ENCODE data around the gene OR4C45.
"Not testable (repeated sequence)": the region's sequence is repeated elsewhere in the genome, so short reads cannot be mapped to it uniquely, and the experiment has no call there.

Gene OR4C45

DNA sequence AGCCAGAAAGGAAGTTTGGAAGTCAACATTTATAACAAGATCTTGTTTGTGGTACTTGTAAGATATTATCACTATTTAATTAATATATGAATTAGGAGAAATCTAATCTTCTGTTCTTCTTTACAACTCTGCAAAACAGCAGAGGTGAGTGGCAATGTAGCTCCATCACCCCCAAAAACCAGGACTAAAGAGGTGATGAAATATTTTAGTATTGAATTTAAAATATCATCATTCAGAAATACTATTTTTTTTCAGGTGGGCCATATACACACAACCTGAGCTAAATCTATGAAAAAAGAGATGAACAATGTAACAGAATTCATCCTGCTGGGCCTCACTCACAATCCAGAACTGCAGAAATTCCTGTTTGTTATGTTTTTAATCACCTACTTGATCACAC is at the start of gene OR4C45:
Gene OR4C45 (plus strand): TSS at position 301 of the 400 bp plus-strand sequence.
- DNase-seq: no peak
- H3K27me3 Mint-ChIP-seq: no peaks in the 10 kb centered on the region
- H3K4me3 Mint-ChIP-seq: no peak within 1 kb of the TSS
- no peak within 1 kb of the TSS for H3K27ac Mint-ChIP-seq
- H3K9me3 Mint-ChIP-seq: peaks cover 21% of the 10 kb centered on the region
- no peaks in the 10 kb centered on the region for H3K4me1 Mint-ChIP-seq
- no peaks in the 10 kb centered on the region for H3K36me3 Mint-ChIP-seq (ENCODE audit: low read depth)
- no peak for ATAC-seq

DNA sequence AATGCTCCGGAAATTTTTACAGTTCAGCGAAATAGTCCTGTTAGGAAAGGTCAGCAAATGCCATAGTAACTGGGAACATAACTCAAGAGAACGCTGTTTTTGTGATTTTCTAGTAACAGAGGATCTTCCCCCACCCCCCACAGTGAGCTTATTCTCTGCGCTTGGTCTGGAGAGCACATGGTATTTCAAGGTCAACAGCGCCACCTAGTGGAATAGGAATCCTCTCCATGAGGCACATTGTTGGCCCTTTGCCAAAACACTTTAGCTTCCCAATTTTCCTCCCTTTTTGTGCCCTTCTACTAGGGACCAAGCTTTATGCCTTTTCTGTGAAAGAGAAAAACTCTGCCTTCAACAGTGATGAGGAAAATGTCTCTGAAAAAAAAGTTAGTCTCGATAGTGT is 37.1 kb upstream of the OR4C45 start:
- Mint-ChIP-seq H3K27me3 (no peaks in the 10 kb centered on the region), H3K4me1 (no peaks in the 10 kb centered on the region), H3K36me3 (ENCODE audit: low read depth) (no peaks in the 10 kb centered on the region), H3K9me3 (peaks cover 6% of the 10 kb centered on the region), H3K27ac (no peak overlapping the region), H3K4me3 (no peak overlapping the region)
- DNase-seq: peak; percentile 29
- no peak for ATAC-seq

DNA sequence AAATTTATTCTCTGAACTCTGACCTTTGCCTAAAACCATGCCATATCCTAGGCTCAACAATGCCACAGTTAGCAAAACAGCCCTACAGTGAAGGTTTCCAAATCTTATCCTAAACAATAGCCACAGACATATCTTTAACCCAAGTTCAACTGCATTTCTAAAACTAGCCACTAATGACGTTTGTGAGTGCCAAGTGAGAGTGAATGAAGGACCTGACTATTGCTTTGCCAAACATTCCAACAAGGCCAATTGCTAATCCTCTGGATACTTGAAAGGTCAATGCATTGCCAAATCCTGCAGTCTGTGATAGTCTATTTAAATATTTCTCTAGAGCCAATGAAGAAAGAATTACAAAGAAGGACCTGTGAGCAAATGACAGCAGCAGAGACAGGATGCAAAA is 2.5 kb upstream of the OR4C45 start:
- peaks cover 26% of the 10 kb centered on the region for H3K9me3 Mint-ChIP-seq
- H3K27ac Mint-ChIP-seq: no peak overlapping the region
- no peak for ATAC-seq

DNA sequence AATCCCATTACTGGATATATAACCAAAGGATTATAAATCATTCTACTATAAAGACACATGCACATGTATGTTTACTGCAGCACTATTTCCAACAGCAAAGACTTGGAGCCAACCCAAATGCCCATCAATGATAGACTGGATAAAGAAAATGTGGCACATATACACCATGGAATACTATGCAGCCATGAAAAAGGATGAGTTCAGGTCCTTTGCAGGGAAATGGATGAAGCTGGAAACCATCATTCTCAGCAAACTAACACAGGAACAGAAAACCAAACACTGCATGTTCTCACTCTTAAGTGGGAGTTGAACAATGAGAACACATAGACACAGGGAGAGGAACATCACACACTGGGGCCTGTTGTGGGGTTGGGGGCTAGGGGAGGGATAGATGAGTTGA is 3.6 kb downstream of the OR4C45 start:
- not testable (repeated sequence) for H3K36me3 Mint-ChIP-seq (ENCODE audit: low read depth); ATAC-seq; H3K4me1 Mint-ChIP-seq; DNase-seq; H3K27me3 Mint-ChIP-seq; H3K4me3 Mint-ChIP-seq; H3K27ac Mint-ChIP-seq
- peaks cover 16% of the 10 kb centered on the region for H3K9me3 Mint-ChIP-seq

More for the DNA sequence above, 2.5 kb upstream of the OR4C45 start:
- no peak for DNase-seq
- Mint-ChIP-seq H3K36me3 (ENCODE audit: low read depth) (no peaks in the 10 kb centered on the region), H3K4me1 (no peaks in the 10 kb centered on the region), H3K27me3 (no peaks in the 10 kb centered on the region), H3K4me3 (no peak overlapping the region)

DNA sequence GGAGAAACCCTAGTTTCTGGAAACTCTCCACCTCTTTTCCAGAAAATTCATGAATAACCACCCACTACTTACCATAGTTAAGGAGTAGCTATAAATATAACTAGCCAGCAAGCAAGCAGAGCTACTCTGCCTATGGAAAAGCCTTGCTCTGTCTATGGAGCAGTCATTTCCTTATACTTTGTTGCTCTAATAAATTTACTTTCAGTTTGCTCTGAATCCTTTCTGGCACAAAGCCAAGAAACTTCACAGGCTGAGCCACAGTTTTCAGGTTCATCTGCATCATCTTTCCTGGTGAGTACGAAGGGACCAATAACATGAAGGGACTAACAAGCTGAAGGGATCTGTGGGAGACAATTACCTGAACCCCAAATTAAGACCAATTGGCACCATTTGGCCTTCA is 4.6 kb downstream of the OR4C45 start:
- H3K4me3 Mint-ChIP-seq: no peak overlapping the region
- no peak overlapping the region for H3K27ac Mint-ChIP-seq
- H3K9me3 Mint-ChIP-seq: peaks cover 16% of the 10 kb centered on the region
- no peaks in the 10 kb centered on the region for H3K36me3 Mint-ChIP-seq (ENCODE audit: low read depth)
- H3K4me1 Mint-ChIP-seq: no peaks in the 10 kb centered on the region
- no peaks in the 10 kb centered on the region for H3K27me3 Mint-ChIP-seq
- DNase-seq (no peak), ATAC-seq (no peak)

DNA sequence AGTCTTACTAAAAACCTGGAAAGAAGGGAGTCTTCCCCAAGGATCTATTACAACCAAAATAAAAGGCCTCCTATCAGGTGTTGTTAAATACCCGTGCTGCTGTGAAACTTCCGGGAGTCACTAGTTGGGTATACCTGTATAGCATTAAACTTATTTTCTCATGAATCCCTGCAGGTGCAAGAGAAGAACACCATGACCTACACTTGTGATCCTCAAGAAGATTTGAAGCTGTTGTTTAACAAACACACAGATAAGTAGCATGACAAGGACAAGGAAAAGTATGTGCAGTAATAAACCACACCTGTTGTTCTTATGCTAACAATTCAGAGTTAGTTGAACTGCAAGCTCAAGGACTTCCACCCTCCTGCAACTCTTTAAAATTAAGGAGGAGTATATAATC is 12.0 kb downstream of the OR4C45 start:
- Mint-ChIP-seq H3K27me3 (peaks cover 2% of the 10 kb centered on the region), H3K36me3 (ENCODE audit: low read depth) (no peaks in the 10 kb centered on the region), H3K9me3 (peaks cover 5% of the 10 kb centered on the region), H3K4me1 (no peaks in the 10 kb centered on the region), H3K4me3 (no peak overlapping the region), H3K27ac (no peak overlapping the region)
- DNase-seq (no peak), ATAC-seq (no peak)

DNA sequence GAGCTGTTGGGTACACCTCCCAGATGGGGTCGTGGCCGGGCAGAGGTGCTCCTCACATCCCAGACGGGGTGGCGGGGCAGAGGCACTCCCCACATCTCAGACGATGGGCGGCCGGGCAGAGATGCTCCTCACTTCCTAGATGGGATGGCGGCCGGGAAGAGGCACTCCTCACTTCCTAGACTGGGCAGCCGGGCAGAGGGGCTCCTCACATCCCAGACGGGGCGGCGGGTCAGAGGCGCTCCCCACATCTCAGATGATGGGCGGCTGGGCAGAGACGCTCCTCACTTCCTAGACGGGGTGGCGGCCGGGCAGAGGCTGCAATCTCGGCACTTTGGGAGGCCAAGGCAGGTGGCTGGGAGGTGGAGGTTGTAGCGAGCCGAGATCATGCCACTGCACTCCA is 30.4 kb downstream of the OR4C45 start:
- H3K4me1 Mint-ChIP-seq; H3K27ac Mint-ChIP-seq; ATAC-seq; H3K36me3 Mint-ChIP-seq (ENCODE audit: low read depth); H3K4me3 Mint-ChIP-seq; H3K27me3 Mint-ChIP-seq; DNase-seq: not testable (repeated sequence)
- H3K9me3 Mint-ChIP-seq: peaks cover 13% of the 10 kb centered on the region

DNA sequence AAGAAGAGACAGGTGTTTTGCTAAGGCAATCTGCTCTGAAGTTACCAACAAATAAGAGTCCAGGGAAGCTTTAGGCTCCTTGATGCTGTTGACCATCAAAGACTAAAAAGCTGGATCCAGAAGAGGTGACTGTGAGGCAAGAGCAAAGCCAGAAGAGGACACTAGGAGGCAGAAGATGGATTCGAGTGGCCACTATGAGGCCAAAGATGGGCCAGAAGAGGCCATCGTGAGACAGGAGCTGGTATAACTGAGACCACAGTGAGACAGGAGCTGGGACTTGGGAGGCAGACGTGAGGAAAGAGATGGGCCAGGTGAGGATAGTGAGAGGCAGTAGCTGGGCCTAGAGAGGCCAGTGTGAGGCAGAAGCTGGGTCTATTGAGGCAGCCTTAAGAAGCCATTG is 37.7 kb downstream of the OR4C45 start:
- no peak overlapping the region for H3K4me3 Mint-ChIP-seq
- no peaks in the 10 kb centered on the region for H3K4me1 Mint-ChIP-seq
- H3K27me3 Mint-ChIP-seq: no peaks in the 10 kb centered on the region
- ATAC-seq: no peak
- no peak for DNase-seq
- no peaks in the 10 kb centered on the region for H3K36me3 Mint-ChIP-seq (ENCODE audit: low read depth)
- peaks cover 26% of the 10 kb centered on the region for H3K9me3 Mint-ChIP-seq
- no peak overlapping the region for H3K27ac Mint-ChIP-seq

DNA sequence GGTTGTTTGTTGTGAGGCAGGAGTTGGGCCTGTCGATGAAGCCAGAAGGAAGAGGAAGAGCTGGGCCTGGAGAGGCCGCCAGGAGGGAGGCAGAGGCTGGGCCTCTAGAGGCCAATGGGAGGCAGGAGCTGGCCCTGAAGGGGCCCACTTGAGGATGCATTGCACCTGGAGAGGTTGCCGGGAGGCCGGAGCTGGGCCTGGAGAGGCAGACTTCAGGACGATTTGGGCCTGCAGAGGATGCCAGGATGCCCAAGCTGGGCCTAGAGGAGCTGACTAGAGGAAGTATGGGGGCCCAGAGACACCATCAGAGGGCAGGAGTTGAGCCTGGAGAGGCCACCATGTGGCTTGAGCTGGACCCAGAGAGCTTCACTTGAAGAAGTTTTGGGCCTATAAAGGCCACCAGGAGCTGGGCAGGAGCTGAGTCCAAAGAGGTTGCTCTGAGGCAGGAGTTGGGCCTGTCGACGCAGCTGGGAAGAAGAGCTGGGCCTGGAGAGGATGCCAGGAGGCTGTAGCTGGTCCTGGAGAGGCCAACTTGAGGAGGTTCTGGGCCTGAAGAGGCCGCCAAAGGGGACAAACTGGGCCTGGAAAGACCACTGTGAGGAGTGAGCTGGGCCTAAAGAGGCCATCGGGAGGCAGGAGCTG is 39.0 kb downstream of the OR4C45 start:
- ATAC-seq (no peak), DNase-seq (no peak)
- Mint-ChIP-seq H3K27me3 (no peaks in the 10 kb centered on the region), H3K27ac (no peak overlapping the region), H3K36me3 (ENCODE audit: low read depth) (no peaks in the 10 kb centered on the region), H3K4me1 (no peaks in the 10 kb centered on the region), H3K4me3 (no peak overlapping the region), H3K9me3 (peaks cover 21% of the 10 kb centered on the region)

DNA sequence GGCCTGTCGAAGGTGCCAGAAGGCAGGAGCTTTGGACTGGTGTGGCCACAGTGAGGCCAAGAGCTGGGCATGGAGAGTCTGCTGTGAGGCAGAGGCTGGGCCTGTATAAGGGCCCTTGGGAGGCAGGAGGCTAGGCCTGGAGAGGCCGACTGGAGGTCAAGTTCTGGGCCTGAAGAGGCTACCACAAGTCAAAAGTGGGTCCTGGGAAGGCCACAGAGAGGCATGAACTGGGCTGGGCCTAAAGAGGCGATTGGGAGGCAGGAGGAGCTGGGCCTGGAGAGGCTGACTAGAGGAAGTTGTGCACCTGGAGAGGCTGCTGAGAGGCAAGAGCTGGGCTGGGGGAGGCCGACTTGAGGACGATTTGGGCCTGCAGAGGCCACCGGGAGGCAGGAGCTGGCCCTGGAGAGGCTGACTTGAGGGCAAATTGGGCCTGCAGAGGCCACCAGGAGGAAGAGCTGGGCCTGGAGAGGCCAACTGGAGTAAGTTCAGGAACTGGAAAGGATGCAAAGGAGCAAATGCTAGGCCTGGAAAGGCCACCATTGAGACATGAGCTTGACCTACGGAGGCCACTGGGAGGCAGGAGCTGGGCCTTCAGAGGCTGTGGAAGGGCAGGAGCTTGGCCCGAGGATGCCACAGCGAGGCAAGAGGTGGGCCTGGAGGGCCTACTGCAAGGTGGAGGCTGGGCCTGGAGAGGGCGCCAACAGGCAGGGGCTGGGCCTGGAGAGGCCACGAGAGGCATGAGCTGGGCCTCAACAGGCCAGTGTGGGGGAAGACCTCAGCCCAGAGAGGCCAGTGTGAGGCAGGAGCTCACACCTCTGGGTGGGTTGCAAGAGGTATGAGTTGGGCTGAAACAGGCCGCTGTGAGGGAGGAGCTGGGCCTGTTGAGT is 39.8 kb downstream of the OR4C45 start:
- Mint-ChIP-seq H3K36me3 (ENCODE audit: low read depth) (no peaks in the 10 kb centered on the region), H3K4me3 (no peak overlapping the region), H3K27me3 (no peaks in the 10 kb centered on the region), H3K9me3 (peaks cover 25% of the 10 kb centered on the region), H3K27ac (no peak overlapping the region), H3K4me1 (no peaks in the 10 kb centered on the region)
- no peak for DNase-seq
- no peak for ATAC-seq

DNA sequence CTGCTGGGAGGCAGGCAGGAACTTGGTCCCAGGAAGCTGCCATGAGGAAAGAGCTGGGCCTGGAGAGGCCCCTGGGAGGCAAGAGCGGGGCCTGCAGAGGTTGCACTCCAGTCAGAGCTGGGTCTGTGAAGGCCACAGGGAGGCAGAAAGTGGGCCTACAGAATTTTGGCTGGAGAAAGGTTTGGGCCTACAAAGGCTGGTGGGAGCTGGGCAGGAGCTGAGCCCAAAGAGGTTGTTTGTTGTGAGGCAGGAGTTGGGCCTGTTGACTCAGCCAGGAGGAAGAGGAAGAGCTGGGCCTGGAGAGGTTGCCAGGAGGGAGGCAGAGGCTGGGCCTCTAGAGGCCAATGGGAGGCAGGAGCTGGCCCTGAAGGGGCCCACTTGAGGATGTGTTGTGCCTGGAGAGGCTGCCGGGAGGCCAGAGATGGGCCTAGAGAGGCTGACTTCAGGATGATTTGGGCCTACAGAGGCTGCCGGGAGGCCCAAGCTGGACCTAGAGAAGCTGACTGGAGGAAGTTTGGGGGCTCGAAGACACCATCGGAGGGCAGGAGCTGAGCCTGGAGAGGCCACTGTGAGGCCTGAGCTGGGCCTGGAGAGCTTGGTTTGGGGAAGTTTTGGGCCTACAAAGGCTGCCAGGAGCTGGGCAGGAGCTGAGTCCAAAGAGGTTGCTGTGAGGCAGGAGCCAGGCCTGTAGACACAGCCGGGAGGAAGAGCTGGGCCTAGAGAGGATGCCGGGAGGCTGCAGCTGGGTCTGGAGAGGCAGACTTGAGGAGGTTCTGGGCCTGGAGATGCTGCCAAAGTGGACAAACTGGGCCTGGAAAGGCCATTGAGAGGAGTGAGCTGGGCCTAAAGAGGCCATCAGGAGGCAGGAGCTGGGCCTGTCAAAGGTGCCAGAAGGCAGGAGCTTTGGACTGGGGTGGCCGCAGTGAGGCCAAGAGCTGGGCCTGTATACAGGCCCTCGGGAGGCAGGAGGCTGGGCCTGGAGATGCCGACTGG is 40.7 kb downstream of the OR4C45 start:
- no peaks in the 10 kb centered on the region for H3K36me3 Mint-ChIP-seq (ENCODE audit: low read depth)
- ATAC-seq: no peak
- peaks cover 25% of the 10 kb centered on the region for H3K9me3 Mint-ChIP-seq
- no peaks in the 10 kb centered on the region for H3K4me1 Mint-ChIP-seq
- H3K4me3 Mint-ChIP-seq: no peak overlapping the region
- H3K27me3 Mint-ChIP-seq: no peaks in the 10 kb centered on the region
- no peak overlapping the region for H3K27ac Mint-ChIP-seq
- no peak for DNase-seq

DNA sequence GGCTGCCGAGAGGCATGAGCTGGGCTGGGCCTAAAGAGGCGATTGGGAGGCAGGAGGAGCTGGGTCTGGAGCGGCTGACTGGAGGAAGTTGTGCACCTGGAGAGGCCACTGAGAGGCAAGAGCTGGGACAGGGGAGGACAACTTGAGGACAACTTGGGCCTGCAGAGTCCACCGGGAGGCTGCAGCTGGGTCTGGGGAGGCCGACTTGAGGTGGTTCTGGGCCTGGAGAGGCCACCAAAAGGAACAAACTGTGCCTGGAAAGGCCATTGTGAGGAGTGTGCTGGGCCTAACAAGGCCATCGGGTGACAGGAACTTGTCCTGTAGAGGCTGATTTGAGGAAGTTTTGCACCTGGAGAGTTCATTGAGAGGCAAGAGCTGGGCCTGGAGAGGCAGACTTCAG is 41.5 kb downstream of the OR4C45 start:
- peaks cover 25% of the 10 kb centered on the region for H3K9me3 Mint-ChIP-seq
- no peak overlapping the region for H3K4me3 Mint-ChIP-seq
- no peaks in the 10 kb centered on the region for H3K36me3 Mint-ChIP-seq (ENCODE audit: low read depth)

DNA sequence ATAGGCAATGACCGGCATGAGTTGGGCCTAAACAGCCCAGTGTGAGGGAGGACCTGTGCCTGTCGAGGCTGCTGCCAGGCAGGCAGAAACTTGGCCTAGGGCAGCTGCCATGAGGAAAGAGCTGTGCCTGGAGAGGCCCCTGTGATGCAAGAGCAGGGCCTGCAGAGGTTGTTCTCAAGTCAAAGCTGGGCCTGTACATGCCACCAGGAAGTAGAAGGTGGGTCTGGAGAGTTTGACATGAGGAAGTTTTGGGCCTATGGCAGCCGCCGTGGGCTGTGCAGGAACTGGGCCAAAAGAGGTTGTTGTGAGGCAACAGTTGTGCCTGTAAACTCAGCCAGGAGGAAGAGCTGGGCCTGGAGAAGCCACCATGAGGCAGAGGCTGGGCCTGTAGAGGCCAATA is 43.2 kb downstream of the OR4C45 start:
- no peak overlapping the region for H3K4me3 Mint-ChIP-seq
- peaks cover 2% of the 10 kb centered on the region for H3K4me1 Mint-ChIP-seq
- ATAC-seq: no peak
- peaks cover 20% of the 10 kb centered on the region for H3K9me3 Mint-ChIP-seq
- DNase-seq: no peak
- H3K36me3 Mint-ChIP-seq (ENCODE audit: low read depth): no peaks in the 10 kb centered on the region
- no peaks in the 10 kb centered on the region for H3K27me3 Mint-ChIP-seq
- no peak overlapping the region for H3K27ac Mint-ChIP-seq

More for the DNA sequence above, 41.5 kb downstream of the OR4C45 start:
- DNase-seq (no peak), ATAC-seq (no peak)
- Mint-ChIP-seq H3K27me3 (no peaks in the 10 kb centered on the region), H3K4me1 (peaks cover 2% of the 10 kb centered on the region), H3K27ac (no peak overlapping the region)

DNA sequence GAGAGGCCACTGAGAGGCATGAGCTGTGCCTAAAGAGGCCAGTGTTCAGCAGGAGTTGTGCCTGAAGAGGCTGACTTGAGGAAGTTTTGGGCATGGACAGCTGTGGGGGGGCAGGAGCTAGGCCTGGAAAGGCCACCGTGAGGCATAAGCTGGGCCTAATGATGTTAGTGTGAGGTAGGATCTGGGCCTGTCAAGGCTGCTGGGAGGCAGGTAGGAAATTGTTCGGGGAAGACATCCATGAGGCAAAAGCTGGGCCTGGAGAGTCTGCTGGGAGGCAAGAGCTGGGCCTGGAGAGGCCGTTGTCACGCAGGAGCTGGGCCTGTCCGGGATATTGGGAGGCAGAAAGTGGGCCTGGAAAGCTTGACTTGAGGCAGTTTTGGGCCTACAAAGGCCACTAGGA is 44.9 kb downstream of the OR4C45 start:
- no peak for ATAC-seq
- no peaks in the 10 kb centered on the region for H3K36me3 Mint-ChIP-seq (ENCODE audit: low read depth)
- H3K27me3 Mint-ChIP-seq: no peaks in the 10 kb centered on the region
- no peak for DNase-seq
- no peak overlapping the region for H3K4me3 Mint-ChIP-seq
- peaks cover 17% of the 10 kb centered on the region for H3K9me3 Mint-ChIP-seq
- H3K4me1 Mint-ChIP-seq: peaks cover 2% of the 10 kb centered on the region
- no peak overlapping the region for H3K27ac Mint-ChIP-seq
